HG02973 (cell line): ENCODE results near the gene C6orf120.
A peak's percentile ranks its signal among the peaks of the same experiment; 100 is the strongest.

Experiments
- ATAC-seq: cut with Tn5 transposase; IDR thresholded peaks from one replicate; pipeline ENCODE4 v1.9.1; 2021; ENCODE audit warnings: moderate library complexity; ENCODE audit not compliant: unreplicated experiment

The C6orf120 gene

GRCh38 chr6:169724494-169725124 lies 22.7 kb downstream of the C6orf120 start, which contains the start of gene PHF10:
TSS of gene PHF10 (minus strand) at chr6:169724500. CDS start at chr6:169723931, 569 bp downstream.
- peak; percentile 38 for ATAC-seq

DNA sequence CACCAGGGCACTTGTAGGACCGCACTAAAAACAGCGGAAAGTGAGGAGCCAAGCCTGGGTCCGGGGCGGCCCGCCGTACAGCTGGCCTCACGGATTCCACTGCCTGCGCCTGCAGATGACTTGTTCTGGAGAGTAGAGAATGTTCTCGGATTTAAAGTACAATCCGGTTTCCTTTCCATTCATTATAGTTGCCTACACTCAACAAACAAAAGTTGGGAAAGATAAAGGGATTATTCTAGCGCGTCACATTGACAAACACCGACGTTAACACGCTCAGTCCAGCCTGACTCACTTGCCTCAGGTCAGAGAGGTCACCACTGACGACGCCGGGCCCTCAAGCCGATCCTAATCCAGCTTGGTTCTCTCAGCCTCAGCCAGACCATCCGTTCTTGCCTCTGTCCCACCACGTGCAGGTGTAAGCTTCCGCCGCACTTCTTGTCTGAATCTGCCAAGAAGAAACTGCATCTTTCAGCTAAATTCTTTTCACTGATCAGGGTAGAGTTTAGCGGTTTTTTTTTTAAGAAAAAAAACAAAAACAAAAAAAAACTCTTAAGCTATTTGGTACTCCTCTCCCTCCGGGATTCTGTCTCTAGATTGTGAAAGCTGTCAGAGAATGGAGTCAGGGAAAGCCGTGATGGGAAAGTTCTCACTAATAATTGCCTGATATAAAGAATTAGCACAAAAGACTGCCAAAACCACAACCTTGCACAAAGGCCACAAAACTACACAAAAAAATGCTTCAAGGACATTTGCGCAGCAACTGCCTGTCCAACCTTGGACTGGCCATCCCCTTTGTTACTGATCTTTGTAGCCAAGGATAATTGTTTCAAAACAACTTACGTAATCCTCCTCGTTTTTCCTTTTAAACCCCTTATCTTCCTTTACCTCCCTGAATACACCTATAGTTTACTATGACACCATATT lies 23.5 kb downstream of the C6orf120 start:
- ATAC-seq: peak; percentile 17

- ATAC-seq: no peak
Measured at GRCh38 chr6:169726049-169726400, 24.1 kb downstream of the C6orf120 start.

GRCh38 chr6:169726963-169727362 lies 25.0 kb downstream of the C6orf120 start:
- no peak for ATAC-seq

DNA sequence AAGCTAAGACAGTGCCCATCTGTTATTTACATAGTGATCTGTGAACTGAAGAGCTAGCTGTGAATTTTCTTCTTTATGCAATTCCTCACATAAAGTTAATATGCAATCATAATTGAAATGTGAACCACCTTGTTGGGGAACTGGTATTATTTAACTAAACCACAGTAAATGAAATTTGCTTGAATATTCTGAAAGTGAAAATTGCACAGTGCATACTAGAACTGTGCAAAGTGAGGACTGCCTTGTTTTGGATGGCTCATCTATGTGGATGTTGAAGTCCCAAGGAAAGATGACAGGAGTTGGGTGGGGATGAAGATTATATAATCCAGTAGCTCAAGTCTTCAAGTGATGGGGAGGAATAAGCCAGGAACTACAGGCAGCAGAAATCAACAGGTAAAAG lies 28.0 kb downstream of the C6orf120 start:
- no peak for ATAC-seq

GRCh38 chr6:169738204-169738975 lies 36.5 kb downstream of the C6orf120 start:
- no peak for ATAC-seq

DNA sequence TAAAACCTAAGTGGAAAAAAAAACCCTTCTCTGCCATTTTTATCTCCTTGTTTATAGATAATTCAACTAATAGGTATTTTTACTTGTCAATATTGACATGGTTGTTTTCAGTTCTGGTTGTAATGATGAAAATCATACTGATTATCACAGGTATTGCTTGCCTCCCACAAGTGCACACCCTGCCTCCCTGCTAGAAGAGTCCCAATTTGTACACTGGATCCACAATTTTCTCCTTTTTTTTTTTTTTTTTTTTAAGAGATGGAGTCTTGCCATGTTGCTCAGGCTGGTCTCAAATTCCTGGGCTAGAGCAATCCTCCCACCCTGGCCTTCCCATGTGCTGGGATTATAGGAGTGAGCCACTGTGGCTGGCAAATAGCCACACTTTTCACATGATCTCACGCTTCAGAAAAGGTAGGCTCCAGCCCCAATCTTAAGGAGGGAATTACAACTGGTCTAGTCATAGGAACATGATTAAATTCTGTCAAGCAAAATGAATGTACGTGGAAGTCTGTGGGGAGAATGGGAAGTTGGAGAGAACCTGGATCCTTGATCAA lies 37.1 kb downstream of the C6orf120 start:
- no peak for ATAC-seq

GRCh38 chr6:169741344-169741743 lies 39.4 kb downstream of the C6orf120 start:
- ATAC-seq: no peak

GRCh38 chr6:169745405-169745804 lies 43.5 kb downstream of the C6orf120 start:
- no peak for ATAC-seq

- ATAC-seq: no peak
Measured at GRCh38 chr6:169746556-169746955, 44.6 kb downstream of the C6orf120 start.

- ATAC-seq: peak; percentile 95
Measured at GRCh38 chr6:169751242-169752073, 49.5 kb downstream of the C6orf120 start, which contains the start of the genes DYNLT2 and ERMARD. TSS of gene DYNLT2 (minus strand) at chr6:169751572. CDS start at chr6:169751458, 114 bp downstream. TSS of gene ERMARD (plus strand) at chr6:169751622. CDS start at chr6:169751658, 36 bp downstream.

- ATAC-seq: no peak
Measured at GRCh38 chr6:169752074-169752623, 50.2 kb downstream of the C6orf120 start.
